Liver (tissue), 9 donors: ENCODE data around the gene TXNRD2. TPM values are rescaled to one million over a fixed set of nuclear protein-coding genes. Genes with fewer than 3 reads are reported as not detected.

Experiments used
- DNase-seq: peaks from one replicate; pipeline ENCODE4 v3.0.0-alpha.2; 2017; ENCODE audit warnings: low spot score
- H3K27ac ChIP-seq, 2 donors: one replicate each; pipeline ENCODE4 v1.7.0; 2013; ENCODE audit warnings: inconsistent platforms in 2 of 2, low read length in 2 of 2, control low read depth in 1 of 2, low read depth in 1 of 2, mild to moderate bottlenecking in 1 of 2
- H3K27me3 ChIP-seq, 4 donors: one replicate each; pipeline versions ENCODE4 v1.6.1 to v1.7.0; 2013; ENCODE audit warnings: low read length in 3 of 4, inconsistent platforms in 1 of 4, mild to moderate bottlenecking in 1 of 4, moderate library complexity in 1 of 4; ENCODE audit not compliant: control insufficient read depth in 4 of 4, insufficient read depth in 4 of 4
- H3K36me3 ChIP-seq, 4 donors: one replicate each; pipeline versions ENCODE4 v1.6.1 to v1.7.0; 2013; ENCODE audit warnings: low read length in 3 of 4, mild to moderate bottlenecking in 3 of 4, low read depth in 1 of 4, moderate library complexity in 1 of 4; ENCODE audit not compliant: control insufficient read depth in 4 of 4, insufficient read depth in 3 of 4
- H3K4me1 ChIP-seq, 4 donors: one replicate each; pipeline versions ENCODE4 v1.6.1 to v1.7.0; 2013; ENCODE audit warnings: low read length in 3 of 4, mild to moderate bottlenecking in 3 of 4, moderate library complexity in 1 of 4; ENCODE audit not compliant: control insufficient read depth in 4 of 4, insufficient read depth in 4 of 4
- H3K4me3 ChIP-seq, 3 donors: one replicate each; pipeline versions ENCODE4 v1.6.1 to v1.7.0; 2013; ENCODE audit warnings: low read length in 3 of 3, control low read depth in 1 of 3, low read depth in 1 of 3, mild to moderate bottlenecking in 1 of 3
- H3K9ac ChIP-seq, 2 donors: one replicate each; pipeline ENCODE4 v1.7.0; 2013; ENCODE audit warnings: low read length in 2 of 2, mild to moderate bottlenecking in 2 of 2, moderate library complexity in 2 of 2, control low read depth in 1 of 2, low read depth in 1 of 2
- H3K9me3 ChIP-seq, 4 donors: one replicate each; pipeline versions ENCODE4 v1.6.1 to v1.7.0; 2013; ENCODE audit warnings: low read length in 3 of 4; ENCODE audit not compliant: control insufficient read depth in 4 of 4
- ATF3 ChIP-seq: IDR thresholded peaks from 2 replicates; pipeline ENCODE4 v1.6.1; 2016; ENCODE audit warnings: antibody characterized with exemption
- CTCF ChIP-seq: fragments of 150-350 bp; IDR thresholded peaks from 2 replicates; pipeline ENCODE4 v1.5.1; 2017; ENCODE audit warnings: improper control_type of control experiment, low read depth, low read length; ENCODE audit not compliant: missing input control
- EGR1 ChIP-seq, 2 donors: IDR thresholded peaks; 2 replicates each; pipeline ENCODE4 v1.6.1; 2016 to 2018; ENCODE audit warnings: antibody characterized with exemption in 2 of 2, low read depth in 2 of 2
- FOXA1 ChIP-seq: IDR thresholded peaks from 2 replicates; pipeline ENCODE4 v1.6.1; 2016; ENCODE audit warnings: antibody characterized with exemption
- FOXA2 ChIP-seq: IDR thresholded peaks from 2 replicates; pipeline ENCODE4 v1.6.1; 2016; ENCODE audit warnings: antibody characterized with exemption
- GABPA ChIP-seq, 2 donors: IDR thresholded peaks in 1 of 2; conservative IDR thresholded peaks in 1 of 2; 2 replicates each; pipeline ENCODE4 v1.6.1; 2016; ENCODE audit warnings: antibody characterized with exemption in 2 of 2, mild to moderate bottlenecking in 1 of 2, moderate library complexity in 1 of 2
- HNF4A ChIP-seq, 2 donors: conservative IDR thresholded peaks; 2 replicates each; pipeline ENCODE4 v1.6.1; 2016; ENCODE audit warnings: antibody characterized with exemption in 2 of 2, mild to moderate bottlenecking in 2 of 2
- HNF4G ChIP-seq: IDR thresholded peaks from 2 replicates; pipeline ENCODE4 v1.6.1; 2016; ENCODE audit warnings: antibody characterized with exemption
- MAX ChIP-seq: IDR thresholded peaks from 2 replicates; pipeline ENCODE4 v1.6.1; 2016; ENCODE audit warnings: antibody characterized with exemption
- NR2F2 ChIP-seq: IDR thresholded peaks from 2 replicates; pipeline ENCODE4 v1.6.1; 2016; ENCODE audit warnings: antibody characterized with exemption
- RAD21 ChIP-seq, 2 donors: IDR thresholded peaks; 2 replicates each; pipeline ENCODE4 v1.6.1; 2016; ENCODE audit warnings: antibody characterized with exemption in 2 of 2, mild to moderate bottlenecking in 2 of 2
- REST ChIP-seq: IDR thresholded peaks from 2 replicates; pipeline ENCODE4 v1.6.1; 2016; ENCODE audit warnings: antibody characterized with exemption, mild to moderate bottlenecking
- RXRA ChIP-seq, 2 donors: IDR thresholded peaks; 2 replicates each; pipeline ENCODE4 v1.6.1; 2017 to 2018; ENCODE audit warnings: antibody characterized with exemption in 2 of 2, mild to moderate bottlenecking in 1 of 2
- TAF1 ChIP-seq: conservative IDR thresholded peaks from 2 replicates; pipeline ENCODE4 v1.6.1; 2016; ENCODE audit warnings: antibody characterized with exemption, mild to moderate bottlenecking
- YY1 ChIP-seq: IDR thresholded peaks from 2 replicates; pipeline ENCODE4 v1.6.1; 2016; ENCODE audit warnings: antibody characterized with exemption, mild to moderate bottlenecking
- ZBTB33 ChIP-seq: IDR thresholded peaks from 2 replicates; pipeline ENCODE4 v1.6.1; 2016; ENCODE audit warnings: antibody characterized with exemption
- WGBS: extraction: QIAGEN DNeasy Blood & Tissue Kit; methylation state at CpG from one replicate; pipeline ENCODE4 v1.1.7; 2013; 5-methylcytosine and 5-hydroxymethylcytosine counted together
- polyA plus RNA-seq, 2 donors: library from polyadenylated mRNA; stranded (reverse) in 1 of 2; unstranded in 1 of 2; fragments of 200-250 nt in 1 of 2; fragments of >200 nt in 1 of 2; fragmentation: Nextera tagmentation in 1 of 2; extraction: Ambion mirVana in 1 of 2; gene quantifications; one replicate each; pipeline versions ENCODE4 v1.2.1 to v1.2.3, GENCODE V29; 2013 to 2015
- total RNA-seq, 2 donors: library from RNA; depleted of rRNA; stranded (reverse); fragments of >200 nt; gene quantifications; one replicate each; pipeline ENCODE4 v1.2.3, GENCODE V29; 2014
- donor health status: healthy.
- donor health status: healthy.
- donor health status: healthy.
- donor health status: healthy.
- donor health status: healthy.

The TXNRD2 gene
- total and polyA plus RNA-seq, 4 donors: 22.2 to 41.3 (median 33.6) TPM

GRCh38 chr22:19955241-19956128 lies 13.9 kb upstream of the TXNRD2 start:
- Histone ChIP-seq H3K27ac (no peak overlapping the region), H3K9ac (no peak overlapping the region), H3K4me3 (no peak overlapping the region), H3K4me1 (peaks cover 6 to 42% (median 22%) of the 10 kb centered on the region in 4 donors), H3K27me3 (no peaks in the 10 kb centered on the region), H3K9me3 (no peaks in the 10 kb centered on the region), H3K36me3 (no peaks in the 10 kb centered on the region)
- TF ChIP-seq GABPA (IDR thresholded peaks at IDR 0.05 in 1 of 2, conservative IDR thresholded peaks at IDR 0.05 in 1 of 2) (no peak), EGR1 (IDR thresholded peaks at IDR 0.05; ENCODE audit: low read depth in 2 of 2) (no peak), FOXA1 (no peak), REST (no peak), HNF4G (no peak), YY1 (no peak), CTCF (no peak), HNF4A (conservative IDR thresholded peaks at IDR 0.05) (no peak), FOXA2 (no peak), ATF3 (no peak), TAF1 (no peak), NR2F2 (no peak), ZBTB33 (no peak), RXRA (IDR thresholded peaks at IDR 0.05) (no peak), MAX (no peak), RAD21 (IDR thresholded peaks at IDR 0.05) (no peak)
- WGBS: 81% methylated on average over 19 of the region's 19 CpGs
- no peak for DNase-seq
